Pulmonary artery endothelial cell (primary cell): ENCODE measurements around the gene GAREM2. TPM values are rescaled to one million over a fixed set of nuclear protein-coding genes. Genes with fewer than 3 reads are reported as not detected.

ENCODE experiments used
- DNase-seq: peaks from one replicate; pipeline ENCODE4 v3.0.0-alpha.2; 2011; ENCODE audit warnings: low read depth, low spot score
- total RNA-seq: library from RNA; depleted of rRNA; stranded (reverse); fragments of >200 nt; gene quantifications from 2 replicates; pipeline ENCODE4 v1.2.3, GENCODE V29; 2014

Gene GAREM2
- total RNA-seq, 1 donor from 2014 or later, result 0.92 TPM

DNA sequence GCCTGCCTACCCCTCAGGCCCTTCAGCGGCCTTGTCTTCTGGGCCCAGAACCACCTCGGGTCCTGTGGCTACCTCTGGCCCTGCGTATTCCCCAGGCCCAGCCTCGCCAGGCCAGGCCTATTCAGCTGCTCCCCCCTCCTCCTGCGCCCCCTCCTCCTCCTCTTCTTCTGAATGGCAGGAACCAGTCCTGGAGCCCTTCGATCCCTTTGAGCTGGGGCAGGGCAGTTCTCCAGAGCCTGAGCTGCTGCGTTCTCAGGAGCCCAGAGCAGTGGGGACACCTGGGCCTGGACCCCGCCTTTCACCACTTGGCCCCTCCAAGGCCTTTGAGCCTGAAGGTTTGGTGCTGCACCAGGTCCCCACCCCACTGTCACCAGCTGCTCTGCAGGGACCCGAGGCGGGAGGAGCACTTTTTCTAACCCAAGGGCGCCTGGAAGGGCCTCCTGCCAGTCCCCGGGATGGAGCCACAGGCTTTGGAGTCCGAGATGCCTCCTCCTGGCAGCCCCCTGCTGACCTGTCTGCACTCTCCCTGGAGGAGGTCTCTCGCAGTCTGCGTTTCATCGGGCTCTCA, 14.7 kb downstream of the GAREM2 start:
- DNase-seq, result no peak

DNA sequence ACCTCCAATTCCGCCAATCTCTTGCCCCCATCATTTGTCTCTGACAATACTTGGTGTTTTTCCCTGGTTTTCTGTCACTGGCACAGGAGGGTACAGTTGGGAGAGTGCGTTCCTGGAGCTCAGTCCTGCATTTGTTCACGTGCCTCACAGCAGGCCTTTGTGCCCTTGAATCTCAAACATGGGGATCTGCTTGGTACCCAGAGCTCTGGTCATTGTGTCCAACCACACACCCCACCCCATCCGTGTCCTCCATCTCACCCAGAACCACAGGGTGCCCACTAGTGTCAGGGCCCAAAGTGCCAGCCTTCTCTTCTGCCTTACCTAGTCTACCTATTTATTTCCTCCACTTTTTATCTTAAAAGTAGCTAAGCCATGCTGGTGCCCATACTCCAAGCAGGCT, 16.2 kb downstream of the GAREM2 start:
- no peak for DNase-seq

DNA sequence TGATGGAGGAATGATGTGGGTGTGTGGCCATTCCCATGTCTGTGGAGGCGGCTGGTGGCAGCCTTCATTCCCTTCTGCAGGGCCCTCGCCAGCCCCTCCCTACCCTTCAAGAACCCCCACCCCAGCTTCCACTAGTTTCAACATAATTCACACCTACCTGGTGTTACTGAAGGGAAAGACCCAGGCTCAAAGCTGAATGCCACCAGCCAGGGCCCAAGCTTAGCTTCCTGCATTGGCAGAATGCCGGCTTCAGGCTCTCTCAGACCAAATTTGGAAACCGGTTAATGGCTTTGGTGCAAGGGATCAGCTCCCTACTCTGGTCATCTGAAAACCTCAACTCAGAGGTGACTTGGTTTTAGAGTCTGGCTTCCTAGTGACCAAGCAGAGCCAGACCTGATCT, 16.9 kb downstream of the GAREM2 start:
- no peak for DNase-seq

DNA sequence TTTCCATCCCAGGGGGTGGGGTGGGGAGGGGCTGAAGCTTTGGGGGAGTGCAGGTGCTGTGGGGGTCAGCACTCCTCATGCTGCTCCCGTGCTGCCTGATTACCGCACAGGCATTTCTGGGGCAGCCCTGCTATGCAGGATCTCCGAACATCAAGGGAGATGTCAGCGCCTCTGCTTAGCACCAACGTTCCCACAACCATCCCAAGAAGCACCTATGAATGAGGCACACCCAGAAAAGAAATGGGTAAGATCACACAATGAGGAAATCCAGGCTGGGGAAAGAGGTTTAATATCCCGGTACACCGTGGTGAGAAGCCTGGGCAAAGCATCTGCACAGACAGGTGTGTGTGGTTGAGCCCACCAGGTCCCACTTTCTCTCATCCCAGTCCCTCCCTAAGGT, 17.5 kb downstream of the GAREM2 start:
- DNase-seq, result no peak

DNA sequence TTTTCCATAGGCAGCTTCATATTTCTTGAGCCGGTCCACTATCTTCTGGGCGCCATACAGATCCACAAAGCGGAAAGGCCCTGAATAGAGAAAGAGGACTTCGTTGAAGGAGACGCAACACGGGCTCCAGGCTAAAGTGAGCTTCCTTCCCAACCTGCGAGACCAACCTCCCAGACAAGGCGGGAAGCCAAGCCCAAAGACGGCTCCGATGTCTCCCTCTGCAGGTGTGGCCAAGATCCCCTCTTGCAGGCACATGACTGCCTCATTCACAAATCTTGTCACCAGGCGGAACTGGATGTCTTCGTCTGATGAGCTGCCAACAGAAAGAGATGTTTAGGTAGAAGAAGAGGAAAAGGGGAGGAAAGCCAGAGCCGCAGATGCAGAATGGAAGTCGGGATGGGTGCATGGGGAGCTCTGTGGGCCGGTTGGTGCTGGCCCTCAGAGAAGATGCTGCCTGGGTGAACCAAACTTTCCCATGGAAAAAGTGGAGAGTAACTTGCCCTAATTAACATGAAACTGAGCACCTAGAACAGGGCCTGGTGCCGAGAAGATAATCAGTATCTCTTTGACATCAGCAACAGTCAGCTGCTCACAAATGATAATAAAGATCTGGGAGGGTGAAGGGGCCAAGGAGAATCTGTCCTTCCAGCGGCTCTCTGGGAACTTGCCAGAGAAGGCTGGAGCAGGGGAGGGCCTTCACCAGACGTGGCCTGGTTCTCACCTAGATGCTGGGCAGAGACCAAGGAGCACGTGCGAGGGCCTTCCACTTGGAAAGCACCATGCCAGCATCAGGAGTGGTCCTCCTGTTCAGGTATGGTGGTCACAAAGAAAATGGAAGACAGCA, 18.6 kb downstream of the GAREM2 start:
- no peak for DNase-seq

DNA sequence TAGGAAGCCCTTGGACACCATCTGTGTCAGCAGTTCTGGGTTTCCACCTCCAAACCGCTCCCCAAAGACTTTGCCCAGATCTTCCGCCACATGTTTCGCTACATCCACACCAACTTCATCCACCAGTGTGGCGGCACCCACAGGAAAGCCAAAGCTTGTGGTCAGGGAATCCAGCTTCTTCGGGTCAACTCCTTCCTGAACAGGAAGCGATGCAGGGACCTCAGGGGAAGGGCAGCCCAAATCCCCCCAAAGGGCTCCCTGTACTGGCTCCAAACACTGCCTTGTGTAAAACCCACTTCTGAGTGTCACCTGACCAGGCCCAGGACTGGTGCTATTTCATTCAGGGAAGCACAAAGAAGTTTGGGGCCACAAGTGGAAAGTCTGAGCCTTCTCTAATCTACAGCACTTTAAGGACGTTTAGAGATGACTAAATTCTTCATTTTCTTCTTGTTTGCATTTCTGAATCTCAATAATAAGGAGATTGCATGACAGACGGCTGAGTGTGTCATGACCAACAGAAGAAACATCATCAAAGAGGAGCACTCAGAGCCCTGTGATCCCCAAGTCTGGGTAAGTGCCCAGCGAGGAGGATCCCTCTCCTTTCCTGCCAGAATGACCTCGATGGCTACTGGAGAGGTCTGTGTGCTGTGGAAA, 20.8 kb downstream of the GAREM2 start:
- no peak for DNase-seq

DNA sequence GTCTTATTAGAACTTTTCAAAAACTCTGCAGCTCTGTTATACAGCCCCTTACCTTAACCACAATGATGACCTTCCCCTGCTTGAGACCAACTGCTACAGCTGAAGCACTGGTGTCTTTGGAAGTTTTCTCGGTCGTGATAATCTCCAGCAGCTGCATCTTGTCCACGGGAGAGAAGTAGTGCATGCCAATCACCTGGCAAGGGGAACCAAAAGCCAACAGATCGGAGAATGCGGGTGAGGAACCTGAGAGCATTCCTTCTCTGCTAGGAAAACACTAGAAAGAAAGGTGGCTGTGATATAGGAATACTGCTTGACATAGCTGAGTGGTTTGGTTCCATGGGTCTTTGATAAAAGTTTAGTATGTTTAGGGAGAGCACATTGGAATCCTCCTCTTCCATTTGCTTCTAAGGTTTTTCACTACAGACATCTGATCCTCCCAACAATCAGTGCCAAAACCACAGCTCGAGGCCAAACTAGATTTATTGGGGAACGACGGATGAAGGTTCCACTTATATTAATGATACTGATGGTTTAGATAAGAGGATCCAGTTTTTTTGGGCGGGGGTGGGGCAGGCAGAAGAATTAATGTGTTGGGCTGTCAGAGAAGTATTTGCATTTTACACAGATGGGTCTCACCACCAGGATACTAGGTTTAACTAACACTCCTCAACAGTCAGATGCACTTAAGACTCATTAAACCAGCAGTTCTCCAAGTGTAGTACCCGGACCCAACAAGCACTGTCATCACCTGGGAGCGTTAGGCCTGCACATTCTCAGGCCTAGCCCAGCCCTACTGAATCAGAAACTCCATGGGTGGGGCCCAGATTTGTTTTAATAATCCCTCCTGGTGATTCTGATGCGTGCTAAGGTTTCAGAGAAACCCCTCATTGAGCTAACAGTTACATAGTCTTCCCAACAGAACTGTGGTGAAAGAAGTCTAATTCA, 22.4 kb downstream of the GAREM2 start:
- no peak for DNase-seq

DNA sequence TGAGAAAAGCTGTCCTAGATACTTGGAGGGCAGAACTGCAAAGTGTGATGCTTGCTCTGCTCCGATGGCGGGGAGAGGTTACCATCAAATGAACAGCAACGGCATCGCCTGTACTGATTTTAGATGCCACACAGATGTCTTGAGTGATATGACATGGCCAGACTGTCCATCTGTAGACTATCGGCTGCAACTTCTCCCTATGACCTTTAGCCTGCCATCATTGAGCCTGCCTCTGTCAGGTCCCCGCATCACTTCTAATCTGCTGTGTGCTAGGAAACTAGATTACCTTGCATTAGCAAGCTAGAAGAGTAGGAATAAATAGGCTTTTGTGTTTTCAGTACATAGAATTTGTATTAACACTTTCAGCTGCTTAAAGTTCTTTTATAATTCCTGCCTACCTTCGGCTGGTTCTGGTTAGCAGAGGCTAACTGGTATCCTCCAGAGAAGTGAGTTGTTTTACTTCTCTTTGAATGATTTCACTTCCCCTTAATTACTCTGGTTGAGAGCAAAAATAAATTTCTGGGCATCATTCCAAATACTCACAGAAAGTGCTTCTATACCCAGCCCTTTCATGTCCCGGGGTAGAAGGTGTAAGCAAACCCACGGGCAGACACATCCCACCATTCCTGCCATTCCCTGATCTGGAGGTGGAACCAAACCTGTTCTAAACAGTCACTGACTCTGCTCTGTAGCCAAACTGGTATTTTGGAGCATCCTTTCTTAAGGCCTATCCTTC, 24.0 kb downstream of the GAREM2 start:
- DNase-seq, result no peak

DNA sequence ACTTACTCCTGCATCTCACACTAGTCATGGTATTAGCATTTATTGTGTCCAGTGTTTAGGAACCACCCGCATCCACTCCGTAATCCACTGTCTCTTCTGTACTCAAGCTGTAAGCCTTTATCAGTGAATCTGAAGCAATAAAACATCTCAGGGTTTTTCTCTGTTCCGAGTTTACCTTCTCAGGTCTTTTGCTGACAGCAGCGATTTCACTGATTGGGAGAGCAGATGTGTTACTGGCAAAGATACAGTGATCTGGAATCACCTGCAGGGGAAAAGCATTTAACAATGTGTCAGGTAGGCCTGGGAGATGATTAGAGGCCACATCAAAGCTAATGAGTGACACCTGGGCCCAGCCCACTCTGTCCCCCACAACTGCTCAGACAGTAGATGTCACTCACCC, 24.6 kb downstream of the GAREM2 start:
- no peak for DNase-seq

DNA sequence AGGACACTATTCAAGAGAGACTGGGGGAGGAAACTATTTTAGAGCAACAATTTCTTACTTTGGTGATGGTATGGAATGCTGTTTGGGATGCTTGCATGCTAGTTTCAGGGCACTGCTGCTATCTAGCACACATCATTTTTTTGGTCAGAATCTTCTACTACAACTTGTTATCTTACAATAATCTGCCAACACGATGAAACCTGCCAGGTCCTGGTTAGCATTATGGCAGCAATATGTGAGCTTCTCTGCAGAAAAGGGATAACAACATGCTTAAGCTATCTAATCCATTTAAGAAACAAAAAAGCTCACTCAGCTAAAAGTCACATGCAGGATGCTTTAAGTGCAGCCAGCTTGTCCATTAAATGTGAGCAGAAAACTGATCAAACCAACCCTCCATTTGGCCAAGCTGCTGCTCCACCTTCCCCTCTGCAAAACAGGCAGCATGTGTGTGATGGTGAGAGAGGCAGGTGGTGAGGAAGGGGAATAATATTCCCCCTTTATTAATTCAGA, 30.1 kb downstream of the GAREM2 start:
- no peak for DNase-seq

DNA sequence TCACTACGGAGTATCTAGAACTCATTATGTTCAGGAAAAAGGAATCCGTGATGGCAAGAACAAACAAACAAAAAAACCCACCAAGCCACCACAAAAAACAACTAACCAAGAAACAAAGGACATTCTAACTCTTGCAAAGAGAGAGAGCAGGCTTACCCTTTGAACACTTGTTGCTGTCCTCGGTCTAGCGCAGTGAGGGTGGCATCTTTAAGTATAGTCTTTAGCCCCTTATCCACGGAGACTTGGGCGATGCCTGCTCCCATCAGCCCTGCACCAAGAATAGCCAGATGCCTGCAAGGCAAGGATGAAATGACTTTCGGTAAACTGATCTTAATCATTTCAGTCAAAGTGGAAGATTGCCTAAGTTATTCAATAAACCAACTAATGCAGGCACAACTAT, 31.0 kb downstream of the GAREM2 start:
- DNase-seq, result no peak

DNA sequence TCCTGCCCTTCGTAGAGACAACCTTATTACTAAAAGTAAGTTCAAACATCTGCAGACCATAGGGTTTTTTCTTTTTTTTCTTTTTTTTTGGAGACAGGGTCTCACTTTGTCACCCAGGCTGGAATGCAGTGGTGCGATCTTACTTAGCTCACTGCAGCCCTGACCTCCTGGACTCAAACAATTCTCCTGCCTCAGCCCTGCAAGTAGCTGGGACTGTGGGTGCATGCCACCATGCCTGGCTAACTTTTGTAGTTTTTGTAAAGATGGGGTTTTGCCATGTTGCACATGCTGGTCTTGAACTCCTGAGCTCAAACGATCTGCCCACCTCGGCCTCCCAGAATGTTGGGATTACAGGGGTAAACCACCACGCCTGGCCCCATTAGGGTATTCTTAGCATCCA, 39.1 kb downstream of the GAREM2 start:
- no peak for DNase-seq

DNA sequence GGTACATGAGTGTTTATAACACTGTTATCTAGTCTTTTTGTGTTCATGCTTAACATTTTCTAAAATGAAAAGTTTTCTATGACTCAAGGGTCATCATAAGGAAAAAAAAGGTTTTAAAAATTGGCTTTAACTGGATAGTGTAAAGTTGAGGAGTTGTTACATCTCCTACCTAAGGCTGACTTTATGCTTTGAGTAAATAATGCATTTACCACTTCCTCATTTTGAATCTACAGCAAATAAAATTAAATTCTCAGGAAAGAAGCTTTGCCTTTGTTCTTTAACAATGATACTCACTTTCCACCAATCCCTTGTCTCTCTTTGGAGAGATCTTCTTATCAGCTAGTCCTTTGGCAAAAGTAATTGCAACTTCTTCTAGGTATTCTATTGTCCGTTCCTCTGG, 41.9 kb downstream of the GAREM2 start:
- DNase-seq, result no peak

DNA sequence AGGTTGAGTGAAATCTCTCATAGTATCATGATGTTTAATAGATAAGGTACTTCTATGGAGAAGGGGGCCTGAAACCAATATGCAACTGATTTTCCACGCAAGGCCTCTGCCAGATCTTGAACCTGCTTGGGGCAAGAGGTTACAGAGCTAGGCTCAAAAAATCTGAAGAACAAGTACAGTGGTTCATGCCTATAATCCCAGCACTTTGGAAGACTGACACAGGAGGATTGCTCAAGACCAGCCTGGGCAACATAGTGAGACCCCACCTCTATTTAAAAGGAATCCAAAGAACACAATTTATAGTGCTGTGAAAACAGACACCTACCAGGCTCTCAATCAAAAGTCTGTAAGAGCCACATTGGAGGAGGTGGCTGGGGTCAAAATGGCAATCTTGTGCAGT, 42.9 kb downstream of the GAREM2 start:
- DNase-seq, result no peak

DNA sequence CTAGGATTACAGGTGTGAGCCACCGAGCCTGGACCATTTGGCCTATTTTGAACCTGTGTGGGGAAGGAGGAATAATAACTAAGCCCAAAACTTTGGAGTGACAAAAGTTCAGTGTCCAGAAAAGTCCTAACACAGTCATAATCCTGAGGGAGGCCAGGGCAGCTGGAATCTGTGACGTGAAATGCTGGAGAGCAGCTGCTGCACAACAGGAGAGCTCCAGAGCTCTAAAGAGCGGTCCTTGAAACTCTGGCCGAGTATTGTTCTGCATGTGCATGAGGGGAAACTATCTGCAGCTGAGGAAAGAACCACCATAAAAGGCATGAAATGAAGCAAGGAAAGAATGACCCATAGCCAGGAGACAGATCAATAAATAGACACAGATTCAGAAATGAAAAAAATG, 43.7 kb downstream of the GAREM2 start:
- DNase-seq, result no peak

DNA sequence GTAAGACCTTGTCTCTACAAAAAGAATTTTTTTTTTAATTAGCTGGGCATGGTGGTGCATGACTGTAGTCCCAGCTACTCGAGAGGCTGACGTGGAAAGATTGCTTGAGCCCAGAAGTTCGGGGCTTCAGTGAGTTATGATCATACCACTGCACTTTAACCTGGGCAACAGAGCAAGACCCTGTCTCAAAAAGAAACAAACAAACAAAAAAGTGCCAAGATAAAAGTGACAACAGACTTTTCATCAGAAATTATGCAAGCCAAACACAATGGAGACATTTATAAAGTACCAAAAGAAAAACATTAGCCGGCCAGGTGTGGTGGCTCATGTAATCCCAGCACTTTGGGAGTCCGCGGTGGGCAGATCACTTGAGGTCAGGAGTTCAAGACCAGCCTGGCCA, 44.8 kb downstream of the GAREM2 start:
- DNase-seq, result no peak

DNA sequence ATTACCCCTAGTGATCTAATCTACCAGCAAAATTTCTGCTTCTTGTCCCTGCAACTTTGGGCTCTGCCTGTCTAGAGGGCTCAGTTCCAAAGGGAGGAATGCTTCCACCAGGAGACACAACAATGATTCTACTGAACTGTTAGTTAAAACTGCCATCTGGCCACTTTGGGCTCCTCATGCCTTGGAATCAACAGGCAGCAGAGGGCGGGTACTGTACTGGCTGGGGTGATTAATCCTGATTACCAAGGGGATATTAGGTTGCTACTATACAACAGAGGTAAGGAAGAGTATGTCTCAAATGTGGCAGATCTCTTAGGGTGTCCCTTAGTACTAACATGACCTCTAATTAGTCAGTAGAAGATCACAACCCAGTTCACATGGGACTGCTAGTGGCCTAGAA, 50.1 kb downstream of the GAREM2 start:
- DNase-seq, result no peak

DNA sequence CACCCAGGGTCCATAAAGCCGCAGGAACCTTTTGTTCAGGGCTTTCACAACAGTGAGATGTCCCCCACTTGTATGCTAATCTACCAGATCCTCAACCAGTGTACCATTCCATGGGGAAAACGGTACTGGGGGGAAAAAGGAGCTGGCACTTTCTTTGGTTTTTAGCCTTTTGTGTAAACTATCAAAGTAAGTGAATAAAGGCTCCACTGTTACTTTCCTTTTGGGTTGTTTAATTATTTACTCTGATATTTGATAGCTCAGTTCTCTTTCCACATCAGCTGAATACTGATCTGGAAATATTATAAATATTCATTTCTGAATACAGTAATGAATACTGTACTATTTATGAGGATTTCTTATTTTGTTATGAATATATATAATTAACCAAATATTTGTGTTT, 51.2 kb downstream of the GAREM2 start:
- DNase-seq, result no peak

DNA sequence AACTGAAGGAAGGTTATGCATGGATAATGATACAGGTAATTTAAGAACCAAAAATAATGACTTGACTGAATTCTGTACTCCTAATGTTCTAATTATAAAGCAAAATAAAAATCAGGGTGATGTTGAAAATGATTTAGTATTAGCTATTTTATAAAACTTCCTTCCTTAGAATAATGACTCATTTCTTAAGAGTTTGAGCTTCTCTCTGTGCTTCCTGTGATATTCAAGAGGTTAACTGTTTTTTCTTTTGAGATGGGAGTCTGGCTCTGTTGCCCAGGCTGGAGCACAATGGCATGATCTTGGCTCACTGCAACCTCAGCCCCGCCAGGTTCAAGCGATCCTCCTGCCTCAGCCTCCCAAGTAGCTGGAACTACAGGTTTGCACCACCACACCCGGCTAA, 56.7 kb downstream of the GAREM2 start:
- no peak for DNase-seq

DNA sequence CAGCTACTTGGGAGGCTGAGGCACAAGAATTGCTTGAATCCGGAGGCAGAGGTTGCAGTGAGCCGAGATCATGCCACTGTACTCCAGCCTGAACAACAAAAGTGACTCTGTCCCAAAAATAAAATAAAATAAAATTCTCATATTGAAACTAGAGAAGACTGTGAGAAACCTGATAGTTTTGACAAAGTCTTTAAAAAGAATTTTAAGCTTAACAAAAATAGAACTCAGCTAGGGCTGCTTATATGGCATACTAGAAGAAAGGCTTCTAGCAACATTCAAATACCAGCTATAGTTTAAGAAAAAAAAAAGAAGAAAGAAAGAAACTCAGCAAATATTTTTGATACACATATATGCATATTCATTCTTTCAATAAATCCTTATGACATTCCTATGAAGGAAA, 57.9 kb downstream of the GAREM2 start:
- DNase-seq, result no peak

DNA sequence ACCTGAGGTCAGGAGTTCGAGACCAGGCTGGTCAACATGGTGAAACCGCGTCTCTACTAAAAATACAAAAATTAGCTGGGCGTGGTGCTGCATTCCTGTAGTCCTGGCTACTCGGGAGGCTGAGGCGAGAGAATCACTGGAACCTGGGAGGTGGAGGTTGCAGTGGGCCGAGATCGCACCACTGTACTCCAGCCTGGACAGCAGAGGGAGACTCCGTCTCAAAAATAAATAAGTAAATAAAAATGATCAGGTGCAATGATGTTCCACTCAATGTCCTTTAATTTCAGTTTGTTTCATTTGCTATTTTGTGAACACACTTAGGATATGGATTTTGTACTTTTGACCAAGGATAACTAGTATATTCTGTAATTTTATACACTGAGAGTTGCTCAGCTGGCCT, 62.2 kb downstream of the GAREM2 start:
- DNase-seq, result no peak
